HepG2 (cell line): Measurements from ENCODE around the gene NAT14. TPM values are rescaled to one million over a fixed set of nuclear protein-coding genes. Genes with fewer than 3 reads are reported as not detected.
A peak's percentile ranks its signal among the peaks of the same experiment; 100 is the strongest.

Source experiments
- ATF4 ChIP-seq, 2 experiments: fragments of 450-650 bp in 1 of 2; sonication (generic) in 1 of 2; formaldehyde crosslinking; IDR thresholded peaks; 2 replicates each; pipeline versions ENCODE4 v1.5.0 to v1.8.0; 2020 to 2022; ENCODE audit warnings: mild to moderate bottlenecking in 1 of 2, missing genetic modification reagents in 1 of 2
- CHD2 ChIP-seq: IDR thresholded peaks from 2 replicates; pipeline ENCODE4 v1.6.1; 2011; ENCODE audit warnings: low read depth, low read length, improper control_type of control experiment
- DDIT3 ChIP-seq: sonication (generic); formaldehyde crosslinking; IDR thresholded peaks from 2 replicates; pipeline ENCODE4 v1.4.0; 2020; ENCODE audit warnings: mild to moderate bottlenecking, missing genetic modification reagents
- FOXO1 ChIP-seq: sonication (generic); formaldehyde crosslinking; IDR thresholded peaks from 2 replicates; pipeline ENCODE4 v1.4.0; 2020; ENCODE audit warnings: missing genetic modification reagents
- JARID2 ChIP-seq: sonication (generic); formaldehyde crosslinking; IDR thresholded peaks from 2 replicates; pipeline ENCODE4 v1.8.1; 2023; ENCODE audit warnings: missing genetic modification reagents, inconsistent platforms; ENCODE audit not compliant: insufficient replicate concordance
- MED1 ChIP-seq: sonication (generic); formaldehyde crosslinking; IDR thresholded peaks from 2 replicates; pipeline ENCODE4 v1.4.0; 2020; ENCODE audit warnings: missing genetic modification reagents
- MEF2D ChIP-seq: sonication (generic); formaldehyde crosslinking; IDR thresholded peaks from 2 replicates; pipeline ENCODE4 v1.5.1; 2020; ENCODE audit warnings: mild to moderate bottlenecking, missing genetic modification reagents
- PCBP2 ChIP-seq: fragments of 200-400 bp; formaldehyde crosslinking; optimal IDR thresholded peaks from 2 replicates; pipeline ENCODE3; 2018; ENCODE audit warnings: low read length, low read depth; ENCODE audit not compliant: poor library complexity, severe bottlenecking
- RFX5 ChIP-seq: IDR thresholded peaks from 2 replicates; pipeline ENCODE4 v1.6.1; 2011; ENCODE audit warnings: low read depth, low read length, improper control_type of control experiment
- TBL1XR1 ChIP-seq: fragments of 150-350 bp; IDR thresholded peaks from 2 replicates; pipeline ENCODE4 v1.6.1; 2014; ENCODE audit warnings: borderline replicate concordance, low read length; ENCODE audit not compliant: partially characterized antibody
- TERF1 ChIP-seq: sonication (generic); formaldehyde crosslinking; IDR thresholded peaks from 2 replicates; pipeline ENCODE4 v1.8.0; 2022; ENCODE audit warnings: mild to moderate bottlenecking, missing genetic modification reagents, moderate library complexity
- ZFYVE20 ChIP-seq: sonication (generic); formaldehyde crosslinking; IDR thresholded peaks from 2 replicates; pipeline ENCODE4 v1.8.0; 2023; ENCODE audit warnings: low read depth, mild to moderate bottlenecking, moderate library complexity, missing genetic modification reagents, borderline replicate concordance
- ZNF143 ChIP-seq: sonication (generic); formaldehyde crosslinking; IDR thresholded peaks from 2 replicates; pipeline ENCODE4 v1.4.0; 2020; ENCODE audit warnings: missing genetic modification reagents
- ZNF331 ChIP-seq: sonication (generic); formaldehyde crosslinking; IDR thresholded peaks from 2 replicates; pipeline ENCODE4 v1.4.0; 2020; ENCODE audit warnings: missing genetic modification reagents
- ZNF362 ChIP-seq: sonication (generic); formaldehyde crosslinking; IDR thresholded peaks from 2 replicates; pipeline ENCODE4 v1.4.0; 2020; ENCODE audit warnings: missing genetic modification reagents, mild to moderate bottlenecking, borderline replicate concordance
- ZNF639 ChIP-seq: conservative IDR thresholded peaks from 2 replicates; pipeline ENCODE4 v1.6.1; 2018; ENCODE audit warnings: missing genetic modification reagents
- ZNF775 ChIP-seq: sonication (generic); formaldehyde crosslinking; IDR thresholded peaks from 2 replicates; pipeline ENCODE4 v1.4.0; 2020; ENCODE audit warnings: missing genetic modification reagents, mild to moderate bottlenecking, moderate library complexity, borderline replicate concordance
- ZNF788 ChIP-seq: sonication (generic); formaldehyde crosslinking; IDR thresholded peaks from 2 replicates; pipeline ENCODE4 v1.5.0; 2020; ENCODE audit warnings: mild to moderate bottlenecking, missing genetic modification reagents, borderline replicate concordance
- ZXDC ChIP-seq: sonication (generic); formaldehyde crosslinking; IDR thresholded peaks from 2 replicates; pipeline ENCODE4 v1.5.0; 2020; ENCODE audit warnings: mild to moderate bottlenecking, missing genetic modification reagents
- polyA plus RNA-seq, 8 experiments: library from polyadenylated mRNA; depleted of rRNA in 3 of 8; stranded (reverse) in 7 of 8; unstranded in 1 of 8; fragments of >200 nt; fragmentation: Illumina TruSeq in 4 of 8; extraction: Trizol in 4 of 8; gene quantifications; 2 replicates each; pipeline versions ENCODE4 v1.2.1 to v1.2.3, GENCODE V29; 2011 to 2016; ENCODE audit warnings: low read depth in 4 of 8, missing spikeins in 1 of 8, mixed read lengths in 1 of 8; ENCODE audit not compliant: insufficient read depth in 1 of 8
- total RNA-seq, 5 experiments: library from RNA; depleted of rRNA; stranded (reverse); fragments of >200 nt; fragmentation: Illumina TruSeq; extraction: Trizol; gene quantifications; 2 replicates each; pipeline ENCODE4 v1.2.3, GENCODE V29; 2016; ENCODE audit warnings: low read depth in 1 of 5

The NAT14 gene
- total and polyA plus RNA-seq, 2 of the 13 experiments (the other 11 are each of a cell fraction or from before 2014, with no cell fraction given) = 20.7 to 22.3 TPM

- TF ChIP-seq TERF1 (CRISPR knock-in tag) (peak; percentile 88; the same call in 1 of the 2 replicates), ZFYVE20 (no peak), ZNF143 (CRISPR knock-in tag) (peak; percentile 97), JARID2 (CRISPR knock-in tag) (peak; percentile 36), FOXO1 (CRISPR knock-in tag) (peak; percentile 13; the same call in 1 of the 2 replicates), MED1 (CRISPR knock-in tag) (peak; percentile 57), ZNF788 (CRISPR knock-in tag) (peak; percentile 48; the same call in 1 of the 2 replicates), CHD2 (peak; percentile 64; the same call in 1 of the 2 replicates), MEF2D (peak; percentile 83), ZNF362 (CRISPR knock-in tag) (no peak), PCBP2 (no peak), DDIT3 (no peak), ZXDC (CRISPR knock-in tag) (no peak), ZNF775 (no peak), TBL1XR1 (no peak), RFX5 (no peak), ZNF331 (CRISPR knock-in tag) (peak; percentile 17; the same call in 1 of the 2 replicates), ATF4 (CRISPR knock-in tag; IDR thresholded peaks at IDR 0.05) (0 out of 4 replicates have a peak, but pooled peaks of 1 of the 2 experiments have one; percentile 34), ZNF639 (CRISPR knock-in tag) (peak; percentile 98)
Observed at GRCh38 chr19:55476100-55476775, 8.8 kb upstream of the NAT14 start, which contains the start of gene ZNF628 (continued).
